SK-N-SH (cell line): ENCODE results near the gene NMBR.

Experiments used
- CHD2 ChIP-seq: fragments of 150-350 bp; IDR thresholded peaks from 2 replicates; pipeline ENCODE4 v1.6.1; 2018; ENCODE audit warnings: low read length; ENCODE audit not compliant: partially characterized antibody
- CTCF ChIP-seq: fragments of 200-600 bp; sonication (generic); IDR thresholded peaks from 2 replicates; pipeline ENCODE4 v1.6.1; 2017; ENCODE audit warnings: antibody characterized with exemption, mild to moderate bottlenecking, moderate library complexity
- EP300 ChIP-seq, 2 experiments: IDR thresholded peaks; 2 replicates each; pipeline versions ENCODE4 v1.4.0 to v1.6.1; 2012; ENCODE audit warnings: borderline replicate concordance in 1 of 2, low read depth in 1 of 2, low read length in 1 of 2
- FOXM1 ChIP-seq: IDR thresholded peaks from 2 replicates; pipeline ENCODE4 v1.4.0; 2012; ENCODE audit warnings: low read depth, mild to moderate bottlenecking
- JUND ChIP-seq: IDR thresholded peaks from 2 replicates; pipeline ENCODE4 v1.4.0; 2012
- MAX ChIP-seq: IDR thresholded peaks from 2 replicates; pipeline ENCODE4 v1.4.0; 2012; ENCODE audit warnings: low read depth
- NRF1 ChIP-seq: IDR thresholded peaks from 2 replicates; pipeline ENCODE4 v1.6.1; 2012; ENCODE audit warnings: low read depth, mild to moderate bottlenecking, low read length
- RAD21 ChIP-seq: IDR thresholded peaks from 2 replicates; pipeline ENCODE4 v1.6.1; 2012; ENCODE audit warnings: mild to moderate bottlenecking, low read length
- SIN3A ChIP-seq: IDR thresholded peaks from 2 replicates; pipeline ENCODE4 v1.6.1; 2012; ENCODE audit warnings: low read depth, mild to moderate bottlenecking, low read length, moderate library complexity, borderline replicate concordance
- TAF1 ChIP-seq: IDR thresholded peaks from 2 replicates; pipeline ENCODE4 v1.6.1; 2012; ENCODE audit warnings: low read depth, mild to moderate bottlenecking, low read length, moderate library complexity, borderline replicate concordance
- TEAD4 ChIP-seq: IDR thresholded peaks from 2 replicates; pipeline ENCODE4 v1.4.0; 2012; ENCODE audit warnings: mild to moderate bottlenecking, borderline replicate concordance; ENCODE audit not compliant: insufficient read depth
- ZBTB33 ChIP-seq: IDR thresholded peaks from 2 replicates; pipeline ENCODE4 v1.4.0; 2012; ENCODE audit warnings: low read depth, borderline replicate concordance

- TF ChIP-seq EP300 (IDR thresholded peaks at IDR 0.05; ENCODE audit: borderline replicate concordance in 1 of 2, low read depth in 1 of 2, low read length in 1 of 2) (no peak), SIN3A (no peak), CTCF (no peak), FOXM1 (no peak), RAD21 (no peak), NRF1 (no peak), TEAD4 (no peak), MAX (no peak), TAF1 (no peak), JUND (no peak), ZBTB33 (no peak), CHD2 (no peak)
Measured at GRCh38 chr6:142138876-142139275, 8.0 kb downstream of the NMBR start.
